IPS-18c (cell line): ENCODE results near the gene MAN1C1.

ENCODE experiments used
- H3K4me3 ChIP-seq: 2 replicates; pipeline ENCODE4 v1.7.0; 2013; ENCODE audit warnings: low read depth, mild to moderate bottlenecking, low read length, moderate library complexity; ENCODE audit not compliant: insufficient read depth
- H3K9me3 ChIP-seq: one replicate; pipeline ENCODE4 v1.6.1; 2013; ENCODE audit warnings: mild to moderate bottlenecking, low read length, moderate library complexity; ENCODE audit not compliant: control insufficient read depth, insufficient read depth

MAN1C1 gene

DNA sequence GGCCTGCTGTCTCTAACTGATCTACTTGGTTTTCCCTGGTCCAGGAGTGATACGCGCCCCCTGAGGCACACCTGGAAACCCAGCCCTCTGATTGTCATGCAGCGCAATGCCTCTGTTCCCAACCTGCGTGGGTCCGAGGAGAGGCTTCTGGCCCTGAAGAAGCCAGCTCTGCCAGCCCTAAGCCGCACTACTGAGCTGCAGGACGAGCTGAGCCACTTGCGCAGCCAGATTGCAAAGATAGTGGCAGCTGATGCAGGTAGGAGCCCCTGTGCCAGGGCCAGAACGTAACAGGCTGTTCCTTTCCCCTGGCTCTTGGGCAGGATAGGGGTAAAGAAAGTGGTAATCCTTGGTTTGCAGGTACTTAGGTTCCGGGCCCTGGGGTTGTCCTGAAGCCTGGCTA is 210.0 kb downstream of the MAN1C1 start:
- Histone ChIP-seq H3K4me3 (no peak overlapping the region), H3K9me3 (no peaks in the 10 kb centered on the region)

DNA sequence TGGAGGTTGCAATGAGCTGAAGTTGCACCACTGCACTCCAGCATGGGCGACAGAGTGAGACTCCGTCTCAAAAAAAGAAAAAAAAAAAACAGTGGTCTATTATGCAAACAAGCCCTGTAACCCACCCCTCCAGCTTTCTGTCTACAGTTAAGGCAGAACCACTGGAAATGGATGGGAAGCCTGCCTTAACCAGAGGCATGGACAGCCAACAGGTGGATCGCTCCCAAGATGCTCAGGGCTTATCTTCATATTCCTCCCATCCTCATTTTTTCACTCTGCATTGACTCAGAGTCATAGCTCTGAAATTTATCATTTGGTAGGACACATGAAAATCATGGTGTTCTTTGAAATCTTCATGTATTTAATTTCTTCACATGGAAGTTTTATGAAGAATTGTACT is 211.9 kb downstream of the MAN1C1 start:
- no peak overlapping the region for H3K4me3 ChIP-seq
- H3K9me3 ChIP-seq: no peaks in the 10 kb centered on the region

DNA sequence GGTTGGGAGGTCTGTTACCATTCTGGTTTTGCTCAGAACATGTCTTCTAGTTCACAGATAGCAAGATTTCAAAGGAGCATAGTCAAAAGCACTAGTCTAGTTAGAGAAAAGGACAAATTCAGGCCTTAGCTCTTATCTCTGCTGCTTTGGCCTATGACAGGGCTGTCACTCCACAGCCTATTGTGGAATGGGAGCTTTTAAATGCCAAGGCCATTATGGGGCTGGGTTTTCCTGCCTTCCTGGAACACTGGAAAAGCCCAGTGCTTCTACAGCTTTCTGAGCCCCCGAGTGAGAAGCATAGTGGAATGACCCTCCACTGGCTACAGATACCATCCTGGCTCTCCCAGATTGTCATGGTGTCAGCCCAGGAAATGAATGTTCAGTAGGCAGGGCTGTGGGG is 212.5 kb downstream of the MAN1C1 start:
- Histone ChIP-seq H3K4me3 (no peak overlapping the region), H3K9me3 (no peaks in the 10 kb centered on the region)

DNA sequence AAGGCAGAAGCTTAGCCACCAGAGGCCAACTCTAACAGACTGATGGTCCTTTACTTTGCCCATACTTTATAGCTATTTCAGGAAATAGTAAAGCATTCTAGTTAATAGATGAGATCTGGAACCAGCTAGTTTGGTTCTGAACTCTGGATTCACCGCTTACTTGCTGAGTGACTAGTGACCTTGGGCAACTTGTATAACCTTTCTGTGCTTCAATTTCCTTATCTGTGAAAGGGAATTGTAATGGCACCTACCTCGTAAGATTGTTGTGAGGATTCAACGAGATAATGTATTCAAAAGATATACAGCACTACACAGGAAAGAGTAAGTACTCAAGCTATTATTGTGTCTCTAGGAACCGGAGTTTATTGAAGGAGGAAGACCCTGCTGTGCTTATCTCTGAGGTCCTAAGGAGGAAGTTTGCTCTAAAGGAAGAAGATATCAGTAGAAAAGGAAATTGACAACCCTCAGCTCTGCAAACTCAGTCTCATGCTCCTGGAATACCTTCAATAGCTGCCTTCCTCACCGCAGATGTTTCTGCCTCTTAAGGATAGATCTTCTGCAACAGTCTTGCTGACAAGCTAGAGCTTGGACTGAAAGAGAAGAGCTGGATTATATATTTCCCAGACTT is 215.1 kb downstream of the MAN1C1 start:
- Histone ChIP-seq H3K9me3 (no peaks in the 10 kb centered on the region), H3K4me3 (no peak overlapping the region)

DNA sequence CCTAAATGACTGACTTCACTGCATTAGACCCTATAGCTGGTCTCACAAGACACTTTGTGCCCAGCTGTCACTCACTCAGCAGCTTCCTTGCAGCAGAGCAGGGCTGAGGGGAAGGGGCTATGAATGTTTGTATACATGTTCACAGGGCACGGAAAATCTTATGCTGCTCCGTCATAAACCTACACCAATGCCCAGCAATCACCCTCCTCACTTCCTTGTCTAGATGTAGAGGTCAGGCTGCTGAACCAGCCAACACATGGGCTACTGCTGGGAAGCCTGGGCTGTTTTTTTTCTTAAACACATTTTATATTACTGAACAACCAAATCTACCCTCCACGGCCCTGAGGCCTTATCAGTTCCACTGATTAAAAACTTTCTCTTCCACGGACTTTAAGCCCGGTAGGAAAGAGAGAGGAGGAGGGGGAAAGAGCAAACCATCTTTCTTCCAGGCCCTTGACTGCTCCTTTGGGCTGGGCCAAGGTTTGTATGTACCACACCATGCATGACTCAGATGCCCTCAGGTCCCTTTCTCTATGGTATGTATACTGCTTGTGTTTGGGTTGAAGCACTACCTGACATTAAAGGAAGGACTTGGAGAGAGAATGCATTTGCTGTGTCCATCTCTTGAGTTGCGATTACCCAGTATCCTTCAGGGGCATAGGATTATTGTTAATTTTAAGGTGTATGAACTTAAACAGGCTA is 215.9 kb downstream of the MAN1C1 start:
- Histone ChIP-seq H3K4me3 (no peak overlapping the region), H3K9me3 (no peaks in the 10 kb centered on the region)

DNA sequence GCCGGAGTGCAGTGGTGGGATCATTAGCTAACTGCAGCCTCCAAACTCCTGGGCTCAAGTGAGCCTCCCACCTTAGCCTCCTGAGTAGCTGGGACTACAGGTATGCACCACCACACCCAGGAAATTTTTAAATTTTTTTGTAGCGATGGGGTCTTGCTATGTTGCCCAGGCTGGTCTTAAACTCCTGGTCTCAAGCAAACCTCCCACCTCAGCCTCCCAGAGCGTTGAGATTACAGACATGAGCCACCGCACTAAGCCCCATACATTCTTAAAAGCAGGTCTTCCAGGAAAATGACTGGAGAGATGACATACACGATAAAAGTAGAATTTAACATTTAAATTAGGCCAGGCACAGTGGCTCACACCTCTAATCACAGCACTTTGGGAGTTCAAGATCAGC is 216.6 kb downstream of the MAN1C1 start:
- Histone ChIP-seq H3K4me3 (no peak overlapping the region), H3K9me3 (no peaks in the 10 kb centered on the region)
